A549 (cell line): ENCODE results near the gene ZDHHC18.

Source experiments
- CEBPB ChIP-seq, 2 experiments: fragments of >200 bp in 1 of 2; sonication (Bioruptor Twin) in 1 of 2; formaldehyde crosslinking in 1 of 2; IDR thresholded peaks; 2 replicates each; pipeline ENCODE4 v1.6.1; 2012 to 2016
- CHD2 ChIP-seq: fragments of 150-350 bp; IDR thresholded peaks from 2 replicates; pipeline ENCODE4 v1.6.1; 2014; ENCODE audit warnings: low read length; ENCODE audit not compliant: partially characterized antibody
- EHMT2 ChIP-seq: fragments of 200-600 bp; sonication (generic); IDR thresholded peaks from 2 replicates; pipeline ENCODE4 v1.6.1; 2016; ENCODE audit warnings: antibody characterized with exemption, low read depth, mild to moderate bottlenecking, moderate library complexity
- EP300 ChIP-seq, 2 experiments: fragments of >200 bp; sonication (Bioruptor Twin); formaldehyde crosslinking; IDR thresholded peaks; 2 replicates in 1 of 2; 3 replicates in 1 of 2; pipeline ENCODE4 v1.6.1; 2016 to 2017
- HDAC2 ChIP-seq: fragments of 200-600 bp; sonication (generic); IDR thresholded peaks from 2 replicates; pipeline ENCODE4 v1.6.1; 2016
- HOXB5 ChIP-seq: fragments of 250-450 bp; sonication (Bioruptor Pico); IDR thresholded peaks from 2 replicates; pipeline ENCODE4 v1.5.0; 2020; ENCODE audit warnings: mild to moderate bottlenecking, moderate library complexity
- MAZ ChIP-seq: fragments of 150-350 bp; IDR thresholded peaks from 2 replicates; pipeline ENCODE4 v1.6.1; 2014; ENCODE audit warnings: antibody characterized with exemption, low read depth, low read length, borderline replicate concordance
- MYC ChIP-seq: IDR thresholded peaks from 2 replicates; pipeline ENCODE4 v1.6.1; 2012; ENCODE audit warnings: mild to moderate bottlenecking, inconsistent platforms, low read length, improper control_type of control experiment, borderline replicate concordance
- NFE2L2 ChIP-seq: fragments of 150-350 bp; conservative IDR thresholded peaks from 2 replicates; pipeline ENCODE4 v1.6.1; 2014; ENCODE audit warnings: low read length
- POLR2A ChIP-seq: IDR thresholded peaks from 2 replicates; pipeline ENCODE4 v1.6.1; 2012; ENCODE audit warnings: mild to moderate bottlenecking, low read length
- POLR2AphosphoS2 ChIP-seq: conservative IDR thresholded peaks from 2 replicates; pipeline ENCODE4 v1.6.1; 2012; ENCODE audit warnings: low read length, improper control_type of control experiment, inconsistent platforms
- TF ChIP-seq, protein P1 (sequence below): fragments of >200 bp; sonication (Bioruptor Twin); formaldehyde crosslinking; IDR thresholded peaks from 3 replicates; pipeline ENCODE4 v1.5.1; 2016

DNA sequence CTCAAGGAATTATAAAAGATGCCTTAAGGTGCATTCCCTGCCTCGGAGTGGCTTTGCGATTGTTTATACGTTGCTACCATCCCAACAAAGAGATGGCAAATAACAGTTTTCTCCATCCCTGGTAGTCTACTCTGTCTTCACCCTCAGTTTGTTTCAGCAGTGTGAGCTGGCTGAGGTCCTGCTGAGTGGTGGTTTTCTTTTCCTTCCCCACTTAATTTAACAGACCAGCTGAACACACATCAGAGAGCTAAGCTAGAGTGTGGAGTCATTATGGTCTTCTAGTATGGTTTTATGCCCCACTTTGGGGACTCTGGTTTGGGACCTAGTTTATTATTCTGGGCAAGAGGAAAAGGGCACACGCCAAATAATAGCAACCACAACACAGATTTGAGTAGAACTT, 36.6 kb upstream of the ZDHHC18 start:
- TF ChIP-seq, protein P1, sequence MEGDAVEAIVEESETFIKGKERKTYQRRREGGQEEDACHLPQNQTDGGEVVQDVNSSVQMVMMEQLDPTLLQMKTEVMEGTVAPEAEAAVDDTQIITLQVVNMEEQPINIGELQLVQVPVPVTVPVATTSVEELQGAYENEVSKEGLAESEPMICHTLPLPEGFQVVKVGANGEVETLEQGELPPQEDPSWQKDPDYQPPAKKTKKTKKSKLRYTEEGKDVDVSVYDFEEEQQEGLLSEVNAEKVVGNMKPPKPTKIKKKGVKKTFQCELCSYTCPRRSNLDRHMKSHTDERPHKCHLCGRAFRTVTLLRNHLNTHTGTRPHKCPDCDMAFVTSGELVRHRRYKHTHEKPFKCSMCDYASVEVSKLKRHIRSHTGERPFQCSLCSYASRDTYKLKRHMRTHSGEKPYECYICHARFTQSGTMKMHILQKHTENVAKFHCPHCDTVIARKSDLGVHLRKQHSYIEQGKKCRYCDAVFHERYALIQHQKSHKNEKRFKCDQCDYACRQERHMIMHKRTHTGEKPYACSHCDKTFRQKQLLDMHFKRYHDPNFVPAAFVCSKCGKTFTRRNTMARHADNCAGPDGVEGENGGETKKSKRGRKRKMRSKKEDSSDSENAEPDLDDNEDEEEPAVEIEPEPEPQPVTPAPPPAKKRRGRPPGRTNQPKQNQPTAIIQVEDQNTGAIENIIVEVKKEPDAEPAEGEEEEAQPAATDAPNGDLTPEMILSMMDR = no peak
- TF ChIP-seq EHMT2 (no peak), MAZ (no peak), MYC (no peak), CEBPB (IDR thresholded peaks at IDR 0.05) (no peak), EP300 (IDR thresholded peaks at IDR 0.05) (no peak), HOXB5 (no peak), POLR2A (no peak), NFE2L2 (no peak), HDAC2 (no peak), POLR2AphosphoS2 (no peak), CHD2 (no peak)
